PC-9 (cell line): Measurements from ENCODE around the gene BCL6. TPM values are rescaled to one million over a fixed set of nuclear protein-coding genes. Genes with fewer than 3 reads are reported as not detected.

Experiments used
- BruUV-seq: library from RNA; stranded (reverse); fragments of 400-500 nt; replicated peaks from 2 replicates; lab custom pipeline; 2021; lab: Mats Ljungman, UMichigan
- CTCF ChIA-PET: fragments of 300-600 bp; sonication (Branson Sonifier 250); formaldehyde crosslinking; loops from one replicate; lab custom pipeline; 2022; ENCODE audit warnings: antibody characterized with exemption; lab: Charles Lee
- POLR2A ChIA-PET: fragments of 300-600 bp; sonication (Branson Sonifier 250); formaldehyde crosslinking; loops from one replicate; lab custom pipeline; 2022; ENCODE audit warnings: antibody characterized with exemption; ENCODE audit not compliant: unreplicated experiment; lab: Charles Lee
- DNase-seq, 2 experiments: peaks; one replicate each; pipeline versions ENCODE4 v3.0.0 to v3.0.0-alpha.2; 2015 to 2022; ENCODE audit warnings: mixed read lengths in 1 of 2
- H2AFZ ChIP-seq: fragments of 200-600 bp; sonication (generic); 2 replicates; pipeline ENCODE4 v1.8.1; 2017; ENCODE audit warnings: antibody characterized with exemption
- H3F3A ChIP-seq: fragments of 200-600 bp; sonication (generic); 2 replicates; pipeline ENCODE4 v1.8.1; 2017; ENCODE audit warnings: antibody characterized with exemption, mild to moderate bottlenecking, low read depth; ENCODE audit not compliant: insufficient read depth
- H3K27ac ChIP-seq: fragments of 200-600 bp; sonication (generic); 2 replicates; pipeline ENCODE4 v1.6.1; 2016; ENCODE audit warnings: mixed run types
- H3K27me3 ChIP-seq: fragments of 200-600 bp; sonication (generic); 2 replicates; pipeline ENCODE4 v1.6.1; 2016; ENCODE audit warnings: low read depth, mixed run types; ENCODE audit not compliant: insufficient read depth
- H3K36me3 ChIP-seq: fragments of 200-600 bp; sonication (generic); 2 replicates; pipeline ENCODE4 v1.6.1; 2016; ENCODE audit warnings: low read depth, mixed run types
- H3K4me1 ChIP-seq: fragments of 200-600 bp; sonication (generic); replicated peaks from 2 replicates; pipeline ENCODE4 v1.6.1; 2016; ENCODE audit warnings: mixed run types; ENCODE audit not compliant: insufficient read depth
- H3K4me2 ChIP-seq: fragments of 200-600 bp; sonication (generic); 2 replicates; pipeline ENCODE4 v1.6.1; 2017; ENCODE audit warnings: mixed run types
- H3K4me3 ChIP-seq: fragments of 200-600 bp; sonication (generic); 2 replicates; pipeline ENCODE4 v1.6.1; 2016; ENCODE audit warnings: mixed run types
- H3K79me2 ChIP-seq: fragments of 200-600 bp; sonication (generic); 2 replicates; pipeline ENCODE4 v1.6.1; 2017; ENCODE audit warnings: low read depth, mixed run types
- H3K9me2 ChIP-seq: fragments of 200-600 bp; sonication (generic); 2 replicates; pipeline ENCODE4 v1.8.1; 2017; ENCODE audit warnings: mild to moderate bottlenecking; ENCODE audit not compliant: insufficient read depth
- H3K9me3 ChIP-seq: fragments of 200-600 bp; sonication (generic); 2 replicates; pipeline ENCODE4 v1.8.1; 2016; ENCODE audit warnings: low read depth; ENCODE audit not compliant: insufficient read depth
- H4K20me1 ChIP-seq: fragments of 200-600 bp; sonication (generic); 2 replicates; pipeline ENCODE4 v1.8.1; 2017; ENCODE audit not compliant: insufficient read depth
- CTCF ChIP-seq: fragments of 200-600 bp; sonication (generic); conservative IDR thresholded peaks from 2 replicates; pipeline ENCODE4 v1.6.1; 2017; ENCODE audit warnings: mixed run types, antibody characterized with exemption, mild to moderate bottlenecking, moderate library complexity
- EZH2 ChIP-seq: fragments of 200-600 bp; sonication (generic); IDR thresholded peaks from 2 replicates; pipeline ENCODE4 v1.8.0; 2017; ENCODE audit warnings: antibody characterized with exemption, low read depth
- intact Hi-C: fragments of 100-400 bp; cut with micrococcal nuclease; formaldehyde crosslinking; loops from one replicate; pipeline ENCODE4 v1.10.0; 2022; ENCODE audit not compliant: unreplicated experiment
- total RNA-seq: library from RNA; stranded (reverse); gene quantifications from 2 replicates; pipeline ENCODE4 v1.2.3, GENCODE V29; 2021

BCL6 gene
- total RNA-seq, 1 experiment from 2014 or later: 42.2 TPM

- Histone ChIP-seq H3K27ac (peak overlapping the region; percentile 62), H3K9me3 (peaks cover 1% of the 10 kb centered on the region; the same call in 1 of the 2 replicates), H3K4me3 (no peak overlapping the region), H2AFZ (peak overlapping the region; percentile 45; the same call in 1 of the 2 replicates), H3K79me2 (no peaks in the 10 kb centered on the region), H3K4me2 (peak overlapping the region; percentile 48), H4K20me1 (no peaks in the 10 kb centered on the region), H3K36me3 (no peaks in the 10 kb centered on the region), H3K4me1 (peaks cover 23% of the 10 kb centered on the region), H3K27me3 (no peaks in the 10 kb centered on the region), H3K9me2 (no peaks in the 10 kb centered on the region), H3F3A (peaks cover 18% of the 10 kb centered on the region)
- DNase-seq: peak; percentile 47 to 98
- POLR2A ChIA-PET: interaction anchor here (0.5 to 0.6 kb wide), 3 partner anchors 17 to 384 kb away, joined by 3 to 23 read pairs (median 11); no protein-coding TSS in a partner anchor
- CTCF ChIA-PET: no interaction called here
- no TSS peak for BruUV-seq
- TF ChIP-seq CTCF (no peak), EZH2 (no peak)
- intact Hi-C loops: no loop called here
These were observed 37.8 kb upstream of the BCL6 start for GRCh38 chr3:187783098-187783497.

GRCh38 chr3:187782006-187782405 is 36.7 kb upstream of the BCL6 start:
- Histone ChIP-seq H3K27me3 (no peaks in the 10 kb centered on the region), H3K9me2 (no peaks in the 10 kb centered on the region), H3F3A (peaks cover 29% of the 10 kb centered on the region), H3K9me3 (peaks cover 3% of the 10 kb centered on the region; the same call in 1 of the 2 replicates), H3K79me2 (no peaks in the 10 kb centered on the region), H3K27ac (no peak overlapping the region), H3K4me1 (peaks cover 34% of the 10 kb centered on the region), H3K36me3 (no peaks in the 10 kb centered on the region), H2AFZ (no peak overlapping the region), H3K4me3 (no peak overlapping the region), H4K20me1 (no peaks in the 10 kb centered on the region), H3K4me2 (no peak overlapping the region)
- POLR2A ChIA-PET: no interaction called here
- no peak for TF ChIP-seq EZH2
- no peak for TF ChIP-seq CTCF
- no TSS peak for BruUV-seq
- intact Hi-C loops: no loop called here
- CTCF ChIA-PET: no interaction called here
- DNase-seq: no peak

DNA sequence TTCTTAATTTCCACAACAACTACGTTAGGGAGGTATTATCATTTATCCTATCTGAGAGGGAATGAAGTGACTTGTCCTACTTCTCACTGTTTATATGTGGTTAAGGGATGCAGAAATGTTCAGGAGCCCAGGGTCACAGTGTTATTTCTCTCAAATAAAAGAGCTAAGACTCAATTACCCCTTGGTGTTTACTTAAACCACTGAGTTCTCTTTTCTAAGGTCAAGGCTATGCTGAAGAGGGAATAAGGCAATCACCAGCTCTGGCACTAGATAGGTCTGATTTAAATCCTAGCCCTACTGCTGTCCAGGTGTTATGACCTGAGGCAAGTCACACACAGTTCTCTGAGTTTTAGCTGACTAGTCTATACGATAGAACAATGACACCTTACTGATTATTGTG is 35.7 kb upstream of the BCL6 start:
- Histone ChIP-seq H3K27me3 (no peaks in the 10 kb centered on the region), H3K9me3 (peaks cover 4% of the 10 kb centered on the region), H3K4me2 (no peak overlapping the region), H4K20me1 (no peaks in the 10 kb centered on the region), H2AFZ (no peak overlapping the region), H3K4me3 (no peak overlapping the region), H3K4me1 (peaks cover 41% of the 10 kb centered on the region), H3K9me2 (no peaks in the 10 kb centered on the region), H3K36me3 (no peaks in the 10 kb centered on the region), H3F3A (peaks cover 37% of the 10 kb centered on the region), H3K79me2 (no peaks in the 10 kb centered on the region), H3K27ac (no peak overlapping the region)
- ChIA-PET CTCF (no interaction called here), POLR2A (interaction anchor here (0.6 kb wide), 1 partner anchor 900 kb away, joined by 3 read pairs; no protein-coding TSS in a partner anchor)
- no peak for DNase-seq
- no peak for TF ChIP-seq EZH2
- TF ChIP-seq CTCF: no peak
- intact Hi-C loops: no loop called here
- BruUV-seq: no TSS peak
